ENCODE results near the gene FARSB.

FARSB gene

DNA sequence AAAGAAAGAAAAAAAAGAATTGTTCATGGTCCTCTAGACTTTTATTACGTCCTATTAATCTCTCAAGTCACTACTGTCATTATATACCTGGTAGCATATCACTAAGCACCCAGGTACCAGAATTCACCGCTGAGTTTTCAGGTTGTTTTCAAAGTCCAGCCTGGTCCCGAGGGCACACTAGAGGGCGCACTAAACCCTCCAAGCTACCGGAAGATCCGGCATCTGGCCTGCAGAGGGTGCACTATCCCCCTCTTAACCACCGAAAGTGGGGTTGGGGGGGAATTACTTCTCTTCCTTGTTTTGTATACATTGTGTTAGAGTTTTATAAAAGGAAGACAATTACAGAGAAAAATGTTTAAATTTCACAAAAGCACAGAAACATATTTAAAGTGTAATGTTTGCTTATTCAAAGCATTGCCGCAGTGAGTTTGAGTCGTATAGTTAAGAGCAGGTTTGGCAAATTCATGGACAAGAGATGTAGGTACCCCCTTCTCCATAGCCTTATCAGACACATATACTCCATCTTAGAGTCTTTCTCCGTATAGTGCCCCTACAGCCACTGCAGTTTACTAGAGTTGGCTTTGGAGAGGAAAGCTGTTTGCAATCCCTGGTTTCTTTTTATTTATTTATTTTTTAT is 34.8 kb upstream of the FARSB start:
- TF ChIP-seq, protein P1, sequence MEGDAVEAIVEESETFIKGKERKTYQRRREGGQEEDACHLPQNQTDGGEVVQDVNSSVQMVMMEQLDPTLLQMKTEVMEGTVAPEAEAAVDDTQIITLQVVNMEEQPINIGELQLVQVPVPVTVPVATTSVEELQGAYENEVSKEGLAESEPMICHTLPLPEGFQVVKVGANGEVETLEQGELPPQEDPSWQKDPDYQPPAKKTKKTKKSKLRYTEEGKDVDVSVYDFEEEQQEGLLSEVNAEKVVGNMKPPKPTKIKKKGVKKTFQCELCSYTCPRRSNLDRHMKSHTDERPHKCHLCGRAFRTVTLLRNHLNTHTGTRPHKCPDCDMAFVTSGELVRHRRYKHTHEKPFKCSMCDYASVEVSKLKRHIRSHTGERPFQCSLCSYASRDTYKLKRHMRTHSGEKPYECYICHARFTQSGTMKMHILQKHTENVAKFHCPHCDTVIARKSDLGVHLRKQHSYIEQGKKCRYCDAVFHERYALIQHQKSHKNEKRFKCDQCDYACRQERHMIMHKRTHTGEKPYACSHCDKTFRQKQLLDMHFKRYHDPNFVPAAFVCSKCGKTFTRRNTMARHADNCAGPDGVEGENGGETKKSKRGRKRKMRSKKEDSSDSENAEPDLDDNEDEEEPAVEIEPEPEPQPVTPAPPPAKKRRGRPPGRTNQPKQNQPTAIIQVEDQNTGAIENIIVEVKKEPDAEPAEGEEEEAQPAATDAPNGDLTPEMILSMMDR (IDR thresholded peaks at IDR 0.05) = peak; percentile 98

DNA sequence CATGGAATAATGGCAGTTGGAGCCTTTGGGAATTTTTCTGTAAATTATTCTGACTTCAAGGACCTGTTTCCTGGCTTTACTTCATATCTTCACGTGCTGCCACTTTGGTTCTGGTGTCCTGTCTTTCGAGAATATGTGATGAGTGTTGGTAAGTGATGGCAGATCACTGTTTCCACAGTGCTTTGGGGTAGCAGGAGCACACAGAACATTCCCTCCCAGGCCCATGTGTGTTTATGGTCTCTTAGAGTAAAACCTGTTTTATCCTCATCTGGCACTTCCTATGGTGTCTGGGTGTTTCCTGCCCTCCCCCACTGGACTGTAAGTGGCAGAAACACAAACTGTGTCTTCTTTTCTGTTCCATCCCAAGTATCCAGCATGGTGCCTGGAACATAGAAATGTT is 33.4 kb upstream of the FARSB start:
- TF ChIP-seq, protein P1 (IDR thresholded peaks at IDR 0.05) = no peak

GRCh38 chr2:222688917-222689316 is 33.0 kb upstream of the FARSB start:
- TF ChIP-seq, protein P1 (IDR thresholded peaks at IDR 0.05) = no peak

GRCh38 chr2:222686086-222686750 is 30.3 kb upstream of the FARSB start:
- TF ChIP-seq, protein P1 (IDR thresholded peaks at IDR 0.05) = no peak

DNA sequence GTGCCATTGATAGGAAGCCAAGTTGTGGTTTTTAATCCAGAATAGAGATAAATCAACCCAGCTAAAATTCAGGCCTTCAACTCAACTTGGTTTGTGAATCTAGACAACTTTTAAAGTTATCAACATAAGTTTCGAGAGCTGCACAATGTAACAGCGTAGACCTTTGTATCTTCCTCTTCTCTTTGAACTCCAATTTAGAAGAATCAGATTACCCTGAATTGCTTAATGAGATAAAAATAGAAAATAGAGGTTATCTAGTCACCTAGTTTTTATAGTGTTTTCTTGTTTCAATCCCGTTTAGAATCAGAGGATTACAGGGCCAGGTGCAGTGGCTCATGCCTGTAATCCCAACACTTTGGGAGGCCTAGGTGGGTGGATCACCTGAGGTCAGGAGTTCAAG is 27.9 kb upstream of the FARSB start:
- TF ChIP-seq, protein P1 (IDR thresholded peaks at IDR 0.05) = no peak

- TF ChIP-seq, protein P1 (IDR thresholded peaks at IDR 0.05) = no peak
These were observed 22.1 kb upstream of the FARSB start for GRCh38 chr2:222677981-222678380.

DNA sequence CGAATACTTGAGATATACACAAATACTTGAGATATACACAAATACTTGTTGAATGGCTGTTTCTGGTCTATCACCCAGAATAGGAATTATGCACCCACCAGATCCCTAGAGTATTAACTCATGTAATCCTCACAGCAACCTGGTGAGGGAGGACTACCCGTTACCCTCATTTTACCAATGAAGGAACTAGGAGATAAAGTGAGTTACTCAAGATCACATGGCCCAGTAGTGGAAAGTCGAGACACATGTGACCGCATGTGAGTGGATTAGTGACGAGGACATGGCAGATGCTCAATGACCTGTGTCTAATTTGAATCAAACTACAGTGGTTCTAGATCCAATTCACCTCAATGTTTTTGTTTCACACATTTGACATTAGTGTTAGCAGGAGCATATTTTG is 18.0 kb upstream of the FARSB start:
- TF ChIP-seq, protein P1 (IDR thresholded peaks at IDR 0.05) = no peak

All from LNCAP (cell line).